G401.6 (cell line): Measurements from ENCODE around the gene ARFGEF3.
"Not testable (repeated sequence)": the region's sequence is repeated elsewhere in the genome, so short reads cannot be mapped to it uniquely, and the experiment has no call there.

Source experiments
- FAIRE-seq: peaks from 2 replicates; lab custom pipeline; 2012; peaks lifted over from hg19 to GRCh38; lab: Jason Lieb, UNC

The ARFGEF3 gene

DNA sequence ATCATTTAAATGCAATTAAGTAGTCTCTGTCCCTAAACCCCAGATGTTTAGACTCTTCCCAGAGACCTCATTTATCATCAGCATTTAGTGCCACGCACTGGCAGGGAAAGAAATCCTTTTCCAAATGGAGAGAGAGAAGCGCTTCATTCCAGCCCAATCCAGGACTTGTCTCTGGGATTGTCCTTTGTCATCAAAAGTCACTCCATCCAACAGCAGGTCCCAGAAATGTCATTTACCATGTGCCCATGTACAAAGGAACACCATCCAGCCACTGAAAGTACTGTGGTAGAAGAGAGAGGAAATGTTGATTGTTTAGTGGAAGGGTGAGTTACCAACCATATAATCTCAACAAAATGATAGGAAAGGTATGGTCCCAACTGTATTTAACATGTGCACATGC, 149.1 kb downstream of the ARFGEF3 start:
- FAIRE-seq: no peak

DNA sequence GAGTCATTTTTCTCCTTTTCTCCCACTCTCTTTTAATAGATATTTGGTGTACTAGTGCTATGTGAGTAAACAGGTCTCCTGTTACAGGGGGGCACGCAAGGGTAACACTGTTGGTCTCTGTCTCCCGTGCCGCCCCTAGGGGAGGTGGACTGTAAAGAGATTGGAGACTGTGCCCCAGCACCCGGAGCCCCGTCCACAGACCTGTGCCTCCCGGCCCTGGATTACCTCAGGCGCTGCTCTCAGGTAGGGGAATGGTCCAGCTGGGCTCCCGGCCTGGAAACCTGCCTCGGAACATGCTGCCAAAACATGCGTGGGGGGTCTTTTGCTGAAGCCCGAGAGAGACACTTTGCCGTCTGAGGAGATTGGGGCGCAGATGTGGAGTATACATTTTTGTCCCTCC, 149.5 kb downstream of the ARFGEF3 start:
- FAIRE-seq: no peak

DNA sequence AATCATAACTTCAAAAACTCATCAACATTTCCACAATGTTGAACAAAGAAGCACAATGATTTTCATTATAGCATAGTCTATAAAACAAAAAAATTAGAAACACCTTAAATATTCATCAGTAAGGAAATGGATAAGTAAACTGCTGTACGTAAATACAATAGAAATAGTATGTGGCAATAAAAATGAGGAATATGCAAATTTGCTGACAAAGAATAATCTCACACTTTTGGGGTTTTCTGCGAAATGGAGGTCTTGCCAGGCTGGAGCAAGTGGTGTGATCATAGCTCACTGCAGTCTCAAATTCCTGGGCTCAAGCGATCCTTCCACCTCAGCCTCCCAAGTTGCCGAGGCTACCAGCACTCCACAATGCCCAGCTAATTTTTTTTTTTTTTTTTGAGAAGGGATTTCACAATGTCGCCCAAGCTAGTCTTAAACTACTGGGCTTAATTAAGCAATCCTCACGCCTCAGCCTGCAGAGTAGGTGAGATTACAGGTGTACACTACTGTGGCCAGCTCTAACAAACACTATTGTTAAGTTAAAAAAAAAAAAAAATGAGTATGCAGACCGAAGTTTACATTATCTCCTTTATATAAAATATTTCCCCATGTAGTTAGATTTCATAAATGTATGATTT, 157.1 kb downstream of the ARFGEF3 start:
- no peak for FAIRE-seq

DNA sequence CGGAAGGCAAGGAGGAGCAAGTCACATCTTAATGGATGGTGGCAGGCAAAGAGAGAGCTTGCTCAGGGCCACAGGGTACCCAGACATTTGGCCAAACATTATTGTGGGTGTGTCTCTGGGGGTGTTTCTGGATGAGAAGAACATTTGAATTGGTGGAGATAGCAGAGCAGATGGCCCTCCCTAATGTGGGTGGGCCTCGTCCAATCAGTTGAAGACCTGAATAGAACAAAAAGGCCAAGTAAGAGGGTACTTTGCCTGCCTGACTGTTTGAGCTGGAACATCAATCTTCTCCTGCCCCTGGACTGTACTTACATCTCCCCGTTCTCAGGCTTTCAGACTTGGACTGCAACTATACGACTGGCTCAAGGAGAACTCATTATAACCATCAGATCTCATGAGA, 160.2 kb downstream of the ARFGEF3 start:
- FAIRE-seq: no peak

DNA sequence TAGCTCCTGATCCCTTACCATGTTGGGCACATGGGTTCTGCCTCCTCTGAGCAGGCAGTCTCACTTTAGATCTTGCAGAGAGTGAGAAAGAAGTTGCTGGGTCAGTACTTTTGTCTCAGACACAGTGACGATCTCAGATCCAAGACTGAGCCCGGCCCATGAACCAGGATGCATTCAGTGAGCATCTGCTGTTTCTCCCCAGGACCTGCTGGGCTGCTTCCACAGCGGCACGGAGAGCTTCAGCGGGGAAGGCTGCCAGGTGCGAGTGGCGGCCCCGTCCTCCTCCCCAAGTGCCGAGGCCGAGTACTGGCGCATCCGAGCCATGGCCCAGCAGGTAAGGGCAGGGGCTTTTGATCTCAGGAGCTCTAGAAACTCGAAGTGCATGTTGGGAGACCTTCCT, 162.1 kb downstream of the ARFGEF3 start:
- FAIRE-seq: no peak

DNA sequence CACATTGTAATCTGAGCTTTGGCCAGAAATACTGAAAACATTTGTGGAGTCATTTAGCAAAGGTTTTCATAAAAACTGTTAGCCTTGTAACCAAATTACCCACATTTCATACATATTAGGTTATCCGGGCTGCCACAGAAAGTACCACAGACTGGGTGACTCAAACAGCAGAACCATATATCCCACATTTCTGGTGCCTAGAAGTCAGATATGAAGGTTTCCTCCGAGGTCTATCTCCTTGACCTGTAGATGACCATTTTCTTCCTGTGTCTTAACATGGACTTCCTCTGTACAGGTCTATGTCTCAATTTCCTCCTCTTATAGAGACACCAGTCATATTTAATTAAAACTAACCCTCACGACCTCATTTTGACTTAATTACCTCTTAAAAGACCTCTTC, 166.5 kb downstream of the ARFGEF3 start:
- no peak for FAIRE-seq

DNA sequence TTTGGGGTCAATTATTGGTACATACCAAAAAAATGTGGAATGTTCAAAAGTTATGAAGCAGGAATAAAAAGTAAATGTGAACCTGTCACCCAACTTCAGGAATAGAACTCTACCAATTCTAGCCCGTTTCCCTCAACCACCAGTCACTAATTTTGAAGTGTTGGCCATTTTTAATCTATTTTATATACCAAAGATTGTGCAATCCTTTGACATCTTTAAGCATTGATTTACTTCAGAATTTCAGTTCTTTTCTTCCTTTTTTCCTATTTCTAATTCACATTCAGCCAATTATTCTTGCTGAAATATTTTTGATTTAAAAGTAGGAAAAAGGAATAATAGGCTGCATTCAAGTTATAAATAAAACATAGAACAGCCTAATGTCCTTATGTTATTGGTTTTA, 169.0 kb downstream of the ARFGEF3 start:
- no peak for FAIRE-seq

DNA sequence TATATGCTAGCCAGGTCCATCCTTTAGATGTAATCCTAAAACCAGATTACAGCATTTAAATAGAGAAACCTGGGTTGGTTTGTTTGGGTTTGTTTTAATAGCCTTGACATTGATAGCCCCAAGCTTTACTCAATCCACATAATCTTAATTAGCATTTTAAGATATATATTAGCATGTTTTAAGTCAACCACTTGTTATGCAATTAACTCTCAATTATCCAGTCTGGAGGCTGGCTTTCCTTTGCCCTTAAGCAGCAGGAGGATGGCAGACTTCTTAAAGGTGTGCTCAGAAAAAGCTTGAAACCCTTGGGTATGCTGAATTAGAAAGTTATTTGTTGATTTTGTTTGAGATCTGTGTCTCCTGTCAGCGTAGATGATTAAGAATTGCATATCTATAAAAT, 169.7 kb downstream of the ARFGEF3 start:
- FAIRE-seq: no peak

DNA sequence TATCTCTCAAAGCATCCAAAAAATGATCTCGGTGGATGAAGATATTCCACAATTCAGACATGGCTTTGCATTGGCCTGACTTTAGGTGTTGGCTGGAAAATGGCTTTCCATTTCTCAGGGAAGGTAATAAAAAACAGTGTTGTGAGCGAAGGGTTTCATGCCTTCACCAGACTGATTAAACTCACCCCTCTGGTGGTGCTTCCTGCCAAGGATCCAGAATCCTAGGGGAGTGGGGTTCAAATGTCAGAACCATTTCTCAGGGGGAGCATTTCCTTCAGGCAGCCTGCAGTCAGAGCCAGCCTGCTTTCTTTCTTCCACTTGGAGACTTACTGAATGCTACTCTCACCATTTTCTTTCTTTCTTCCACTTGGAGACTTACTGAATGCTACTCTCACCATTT, 170.2 kb downstream of the ARFGEF3 start:
- FAIRE-seq: no peak

DNA sequence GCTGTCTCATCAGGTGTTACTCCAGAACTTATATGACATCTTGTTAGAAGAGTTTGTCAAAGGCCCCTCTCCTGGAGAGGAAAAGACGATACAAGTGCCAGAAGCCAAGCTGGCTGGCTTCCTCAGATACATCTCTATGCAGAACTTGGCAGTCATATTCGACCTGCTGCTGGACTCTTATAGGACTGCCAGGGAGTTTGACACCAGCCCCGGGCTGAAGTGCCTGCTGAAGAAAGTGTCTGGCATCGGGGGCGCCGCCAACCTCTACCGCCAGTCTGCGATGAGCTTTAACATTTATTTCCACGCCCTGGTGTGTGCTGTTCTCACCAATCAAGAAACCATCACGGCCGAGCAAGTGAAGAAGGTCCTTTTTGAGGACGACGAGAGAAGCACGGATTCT, 172.3 kb downstream of the ARFGEF3 start:
- FAIRE-seq: no peak

DNA sequence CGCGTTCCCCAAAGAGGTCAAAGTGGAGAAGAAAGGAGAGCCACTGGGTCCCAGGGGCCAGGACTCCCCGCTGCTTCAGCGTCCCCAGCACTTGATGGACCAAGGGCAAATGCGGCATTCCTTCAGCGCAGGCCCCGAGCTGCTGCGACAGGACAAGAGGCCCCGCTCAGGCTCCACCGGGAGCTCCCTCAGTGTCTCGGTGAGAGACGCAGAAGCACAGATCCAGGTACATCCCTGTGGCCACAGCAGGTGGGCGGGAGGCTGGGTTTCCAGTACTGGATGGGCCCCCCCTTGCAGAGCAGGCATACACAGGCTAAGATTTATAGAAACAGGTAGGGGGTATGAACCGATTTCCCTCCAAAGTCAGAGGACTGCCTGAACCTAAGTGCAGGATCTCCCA, 173.2 kb downstream of the ARFGEF3 start:
- FAIRE-seq: no peak

DNA sequence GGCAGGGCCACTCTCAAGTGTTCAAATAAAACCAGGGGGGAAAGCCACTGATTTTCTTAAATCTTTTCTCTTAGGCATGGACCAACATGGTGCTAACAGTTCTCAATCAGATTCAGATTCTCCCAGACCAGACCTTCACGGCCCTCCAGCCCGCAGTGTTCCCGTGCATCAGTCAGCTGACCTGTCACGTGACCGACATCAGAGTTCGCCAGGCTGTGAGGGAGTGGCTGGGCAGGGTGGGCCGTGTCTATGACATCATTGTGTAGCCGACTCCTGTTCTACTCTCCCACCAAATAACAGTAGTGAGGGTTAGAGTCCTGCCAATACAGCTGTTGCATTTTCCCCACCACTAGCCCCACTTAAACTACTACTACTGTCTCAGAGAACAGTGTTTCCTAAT, 174.5 kb downstream of the ARFGEF3 start:
- no peak for FAIRE-seq

DNA sequence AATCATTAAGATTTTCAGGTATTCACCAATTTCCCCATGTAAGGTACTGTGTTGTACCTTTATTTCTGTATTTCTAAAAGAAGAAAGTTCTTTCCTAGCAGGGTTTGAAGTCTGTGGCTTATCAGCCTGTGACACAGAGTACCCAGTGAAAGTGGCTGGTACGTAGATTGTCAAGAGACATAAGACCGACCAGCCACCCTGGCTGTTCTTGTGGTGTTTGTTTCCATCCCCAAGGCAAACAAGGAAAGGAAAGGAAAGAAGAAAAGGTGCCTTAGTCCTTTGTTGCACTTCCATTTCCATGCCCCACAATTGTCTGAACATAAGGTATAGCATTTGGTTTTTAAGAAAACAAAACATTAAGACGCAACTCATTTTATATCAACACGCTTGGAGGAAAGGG, 175.3 kb downstream of the ARFGEF3 start:
- FAIRE-seq: no peak

DNA sequence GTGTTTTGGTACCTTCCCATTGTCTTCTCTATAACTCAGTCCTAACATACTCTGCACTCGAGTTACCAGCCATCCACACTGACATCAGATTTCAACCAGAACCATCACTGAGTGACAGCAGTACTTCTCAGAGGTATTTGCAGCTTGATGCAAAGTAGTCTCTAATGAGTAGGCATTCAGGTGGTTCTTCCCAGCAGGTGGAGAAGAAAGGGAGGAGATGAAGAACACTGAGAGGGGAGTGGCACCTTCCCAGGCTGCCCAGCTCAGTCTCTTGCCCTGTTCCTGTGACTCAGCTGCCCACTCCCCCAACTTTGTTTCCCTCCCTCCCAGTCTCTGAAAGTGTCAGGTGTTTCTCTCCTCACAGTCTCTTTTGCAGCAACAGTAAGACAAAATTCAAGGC, 177.3 kb downstream of the ARFGEF3 start:
- no peak for FAIRE-seq

DNA sequence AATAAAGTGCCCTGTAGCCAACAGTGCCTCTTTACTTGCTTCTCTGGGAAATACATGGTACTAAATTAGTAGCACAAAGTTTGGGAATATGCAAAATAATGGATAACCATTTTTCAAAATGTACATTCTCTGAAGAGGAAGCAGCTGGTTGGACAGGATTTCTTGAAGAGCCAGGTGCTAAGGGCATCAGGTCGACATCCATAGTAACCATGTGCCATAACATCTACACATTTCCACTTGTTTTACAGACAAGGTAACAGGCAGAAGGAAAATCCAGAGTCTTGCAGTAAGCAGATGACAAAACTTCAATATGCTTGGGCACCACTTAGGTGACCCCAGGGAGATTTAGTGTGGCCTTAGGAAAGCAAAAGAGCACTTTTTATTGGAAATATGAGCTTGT, 179.4 kb downstream of the ARFGEF3 start:
- FAIRE-seq: no peak

DNA sequence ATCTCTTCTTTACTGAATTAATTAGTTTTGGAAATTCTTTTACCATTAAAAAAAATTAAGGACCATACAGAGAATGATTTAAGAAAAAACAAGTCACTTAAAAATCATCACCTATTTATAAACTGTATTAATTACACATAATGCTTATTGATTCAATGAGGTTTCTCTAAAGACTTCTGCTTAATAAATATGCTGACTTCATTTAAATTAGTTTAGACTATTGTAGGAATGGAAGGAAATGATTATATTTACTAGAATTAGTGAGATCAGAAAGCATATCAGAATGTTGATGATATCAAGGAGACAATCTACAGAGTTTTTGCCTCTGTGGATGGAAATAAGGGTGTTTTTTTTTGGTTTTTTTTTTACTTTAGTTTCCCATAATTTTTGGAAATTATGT, 181.4 kb downstream of the ARFGEF3 start:
- peak; percentile 53 for FAIRE-seq

DNA sequence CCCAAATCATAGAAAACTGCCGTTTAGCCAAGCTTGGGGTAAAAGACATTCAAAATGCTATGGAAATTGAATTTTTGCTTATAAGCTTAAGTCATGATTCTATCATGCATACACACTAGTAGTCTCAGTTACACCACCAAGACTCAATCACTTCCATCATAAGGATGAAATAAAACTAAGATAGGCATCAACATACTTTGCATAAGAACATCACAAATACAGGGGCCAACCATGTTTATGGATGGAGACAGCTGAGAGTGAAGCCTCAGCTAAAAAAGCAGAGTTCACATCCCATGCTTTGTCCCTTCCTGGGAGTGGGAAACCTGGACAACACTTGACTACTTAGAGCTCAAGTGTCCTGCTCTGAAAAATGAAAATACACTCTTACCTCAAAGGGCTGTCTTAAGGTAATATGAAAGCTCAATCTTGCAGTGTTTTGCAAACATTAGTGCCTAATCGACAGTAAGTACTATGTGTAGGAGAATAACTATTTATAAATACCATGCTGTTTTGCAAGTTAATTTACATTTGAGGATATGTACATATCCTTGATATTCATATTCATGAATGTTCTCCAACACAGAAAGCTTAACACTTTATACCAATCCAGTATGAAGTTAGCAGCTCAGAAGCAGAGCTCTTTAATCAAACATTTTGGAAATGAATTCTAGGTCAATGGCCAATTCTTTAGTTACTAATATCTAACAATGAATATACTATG, 184.0 kb downstream of the ARFGEF3 start:
- no peak for FAIRE-seq

DNA sequence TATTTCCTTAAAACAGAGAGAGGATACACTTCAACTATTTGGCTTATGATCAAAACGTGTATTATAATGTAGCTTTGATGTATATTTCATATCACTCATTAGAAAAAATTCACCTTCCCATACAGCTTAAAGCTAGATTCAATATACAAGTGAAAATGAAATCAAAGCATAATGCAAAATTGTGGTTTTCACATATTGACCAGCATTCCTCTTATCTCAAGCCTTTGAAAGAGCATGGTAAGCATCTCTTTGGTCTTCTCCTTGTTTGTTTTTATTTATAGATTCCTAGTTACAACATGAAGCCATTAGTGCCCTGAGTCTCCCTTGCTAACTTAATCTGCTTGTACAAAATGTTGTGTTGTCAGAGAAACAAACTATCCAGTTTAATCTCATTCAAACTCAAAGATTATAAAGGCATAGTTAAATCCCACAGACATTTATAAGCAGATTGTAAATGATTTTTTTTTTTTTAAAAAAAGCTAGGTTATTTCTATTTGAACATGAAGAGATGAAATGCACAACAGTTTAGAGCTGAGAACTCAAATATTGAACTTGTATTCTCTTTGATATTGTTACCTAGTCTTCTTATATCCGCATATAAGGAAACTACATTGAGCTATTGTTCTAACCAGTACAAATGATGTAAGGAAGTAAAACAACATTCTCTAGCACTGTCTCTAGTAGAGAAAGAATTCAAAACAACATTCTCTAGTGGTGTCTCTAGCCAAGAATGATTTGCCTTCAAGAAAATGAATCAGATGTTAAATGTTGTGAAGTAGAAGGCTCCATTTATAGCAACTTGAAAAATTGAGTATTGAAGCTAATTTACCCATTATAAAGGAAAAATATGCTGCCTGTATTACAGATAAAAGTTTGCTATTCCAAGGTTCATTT, 184.8 kb downstream of the ARFGEF3 start:
- FAIRE-seq: no peak

DNA sequence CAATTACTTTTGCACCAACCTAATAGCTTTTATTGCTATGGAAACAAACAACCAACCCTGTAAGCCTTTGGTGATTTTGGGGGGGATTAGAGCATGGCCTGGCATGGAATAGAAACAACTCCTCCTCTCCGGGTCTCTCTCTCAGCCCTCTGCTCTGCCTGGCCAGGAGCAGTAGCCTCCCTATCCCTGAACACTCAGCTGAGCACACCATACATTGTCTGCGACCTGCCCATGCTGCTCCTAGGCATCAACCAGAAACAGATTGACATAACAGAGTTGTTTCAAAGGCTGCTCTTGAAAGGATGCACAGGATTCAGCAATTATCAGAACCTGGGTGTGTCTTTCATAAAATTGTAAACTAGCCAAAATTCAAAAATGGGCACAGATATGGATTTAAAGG, 186.1 kb downstream of the ARFGEF3 start:
- no peak for FAIRE-seq

DNA sequence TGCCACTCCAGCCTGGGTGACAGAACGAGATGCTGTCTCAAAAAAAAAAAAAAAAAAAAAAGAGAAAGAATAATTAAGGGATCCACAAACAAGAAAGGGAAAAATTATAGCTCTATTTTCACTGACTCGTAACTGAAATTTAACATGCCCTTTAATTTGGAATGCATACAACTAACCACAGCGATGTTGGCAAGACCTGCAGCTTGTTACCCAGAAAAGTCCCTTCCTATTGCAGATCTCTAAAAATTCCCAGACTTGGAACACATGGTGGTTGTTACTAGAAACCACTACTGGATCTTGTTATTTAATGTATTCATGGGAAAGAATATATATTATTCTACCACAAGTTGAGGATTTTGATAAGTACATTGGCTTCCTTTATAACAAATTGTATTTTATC, 188.2 kb downstream of the ARFGEF3 start:
- no peak for FAIRE-seq

DNA sequence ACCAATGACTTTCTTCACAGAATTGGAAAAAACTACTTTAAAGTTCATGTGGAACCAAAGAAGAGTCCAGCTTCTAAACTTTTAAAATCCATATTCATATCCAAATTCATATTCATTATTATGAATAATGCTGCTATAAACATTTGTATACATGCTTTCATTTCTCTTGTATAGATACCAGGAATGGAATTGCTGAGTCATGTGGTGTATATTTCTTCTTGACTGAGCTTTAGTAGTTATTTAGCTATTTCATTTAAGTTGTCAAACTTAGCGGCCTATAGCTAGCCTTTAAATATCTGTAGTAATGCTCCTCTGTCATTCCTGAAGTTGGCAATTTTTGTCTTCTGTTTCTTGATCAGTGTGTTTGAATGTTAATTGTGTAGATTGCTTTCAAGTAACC, 196.2 kb downstream of the ARFGEF3 start:
- no peak for FAIRE-seq

DNA sequence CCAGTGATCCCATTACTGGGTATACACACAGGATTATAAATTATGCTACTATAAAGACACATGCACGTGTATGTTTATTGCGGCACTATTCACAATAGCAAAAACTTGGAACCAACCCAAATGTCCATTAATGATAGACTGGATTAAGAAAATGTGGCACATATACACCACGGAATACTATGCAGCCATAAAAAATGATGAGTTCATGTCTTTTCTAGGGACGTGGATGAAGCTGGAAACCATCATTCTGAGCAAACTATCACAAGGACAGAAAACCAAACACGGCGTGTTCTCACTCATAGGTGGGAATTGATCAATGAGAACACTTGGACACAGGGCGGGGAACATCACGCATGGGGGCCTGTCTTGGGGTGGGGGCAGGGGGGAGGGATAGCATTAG, 206.9 kb downstream of the ARFGEF3 start:
- not testable (repeated sequence) for FAIRE-seq
